ENCODE measurements around the gene MSH3.

GRCh38 chr5:80704221-80704620 lies 49.8 kb downstream of the MSH3 start:
- TF ChIP-seq POLR2A (IDR thresholded peaks at IDR 0.05) (no peak), CTCF (IDR thresholded peaks at IDR 0.05) (no peak)

All from body of pancreas (tissue), 4 donors.